ENCODE measurements around the gene PSAT1.

GRCh38 chr9:78354989-78355388 lies 58.1 kb downstream of the PSAT1 start:
- no peak for TF ChIP-seq CTCF (IDR thresholded peaks at IDR 0.05)
- TF ChIP-seq POLR2A (IDR thresholded peaks at IDR 0.05) = no peak
